GM18858 (cell line): ENCODE measurements around the gene ANKRD11.
"Not testable (repeated sequence)": the region's sequence is repeated elsewhere in the genome, so short reads cannot be mapped to it uniquely, and the experiment has no call there.

Experiments used
- ATAC-seq: cut with Tn5 transposase; IDR thresholded peaks from one replicate; pipeline ENCODE4 v1.9.1; 2021; ENCODE audit not compliant: unreplicated experiment

The ANKRD11 gene

DNA sequence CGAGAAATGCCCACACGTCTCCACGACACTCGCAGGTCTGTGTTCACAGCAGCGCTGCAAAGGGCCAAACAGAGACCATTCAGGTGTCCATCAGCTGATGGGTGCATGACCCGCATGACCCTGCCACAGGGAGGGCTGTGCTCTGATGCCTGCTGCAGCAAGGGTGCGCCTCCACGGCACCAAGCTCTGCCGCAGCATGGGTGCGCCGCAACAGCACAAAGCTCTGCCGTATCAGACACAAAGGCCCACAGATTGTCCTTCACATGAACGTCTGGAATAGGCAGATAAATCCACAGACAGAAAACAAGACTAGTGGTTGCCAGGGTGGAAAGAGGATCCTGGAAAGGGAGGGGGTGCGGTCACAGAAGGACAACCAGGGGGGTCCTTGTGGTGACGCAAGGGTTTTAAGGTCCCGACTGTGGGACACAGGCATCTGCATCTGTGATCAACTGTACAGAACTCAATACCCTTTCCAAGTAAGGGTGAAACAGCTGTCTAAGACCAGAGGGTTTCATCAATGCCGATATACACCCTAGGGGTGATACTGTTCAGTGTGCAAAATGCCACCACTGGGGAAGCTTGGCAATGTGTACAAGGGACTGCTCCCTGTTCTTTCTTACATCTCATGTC is 121.0 kb downstream of the ANKRD11 start:
- no peak for ATAC-seq

- no peak for ATAC-seq
Observed at GRCh38 chr16:89368604-89369249, 121.6 kb downstream of the ANKRD11 start.

DNA sequence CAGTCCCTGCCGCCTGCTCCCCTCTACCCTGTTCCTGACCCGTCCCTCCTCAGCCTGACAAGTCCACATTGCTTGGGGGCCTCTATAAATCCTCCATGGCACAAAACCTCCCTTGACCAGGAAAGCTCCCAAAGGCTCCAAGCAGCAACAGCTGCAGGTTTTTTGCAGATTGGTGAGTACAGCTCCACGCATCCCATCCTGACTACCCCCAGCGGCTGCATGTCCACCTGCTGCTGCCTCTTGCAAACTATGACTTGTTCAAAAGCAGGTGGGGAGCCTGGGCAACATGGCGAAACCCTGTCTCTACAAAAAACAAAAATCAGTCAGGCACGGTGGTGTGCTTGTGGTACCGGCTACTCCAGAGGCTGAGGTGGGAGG is 122.8 kb downstream of the ANKRD11 start:
- ATAC-seq: no peak

DNA sequence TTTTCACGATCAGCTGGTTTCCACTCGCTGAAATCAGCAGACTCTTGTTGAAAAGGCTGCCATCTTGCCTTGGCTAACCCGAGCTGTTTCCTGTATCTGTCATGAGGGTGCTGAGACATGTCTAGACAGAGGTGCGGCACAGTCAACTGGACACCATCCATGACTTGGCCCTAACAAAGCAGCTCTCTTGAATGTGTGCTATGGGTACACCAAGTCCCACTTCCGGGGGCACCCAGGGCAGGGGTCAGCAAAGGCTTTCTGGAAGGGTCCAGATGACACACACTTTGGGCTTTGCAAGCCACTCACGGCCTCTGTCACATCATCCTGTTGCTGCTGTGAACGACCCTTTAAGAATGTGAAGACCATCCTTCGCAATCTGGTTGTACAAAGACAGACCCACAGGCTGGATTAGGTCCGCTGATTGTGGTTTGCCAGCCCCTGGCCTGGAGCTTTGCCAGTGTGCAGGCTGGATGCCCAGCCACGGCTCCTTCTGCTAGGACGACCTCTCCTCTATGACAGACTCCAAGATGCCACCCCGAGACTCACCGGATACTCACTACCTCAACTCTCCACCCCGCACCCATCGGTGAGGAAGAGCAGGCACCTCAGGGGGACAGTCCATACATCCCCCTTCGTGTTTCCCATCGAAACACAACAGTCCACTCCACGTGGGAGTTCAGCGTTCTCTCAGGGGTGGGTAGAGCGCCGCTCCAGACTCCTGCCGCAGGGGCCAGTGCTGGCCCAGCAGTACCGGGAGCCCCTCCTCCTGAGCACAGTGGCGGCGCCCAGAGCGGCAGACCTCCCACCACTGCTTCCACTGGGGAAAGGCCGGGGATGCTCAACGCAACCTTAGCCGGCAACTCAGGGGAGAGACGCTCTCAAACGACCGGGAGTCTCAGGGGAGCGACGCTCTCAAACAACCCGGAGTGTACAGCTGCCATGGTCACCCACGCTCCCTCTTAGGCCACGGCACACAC is 123.5 kb downstream of the ANKRD11 start:
- ATAC-seq: no peak

- ATAC-seq: no peak
Observed at GRCh38 chr16:89365996-89366395, 124.4 kb downstream of the ANKRD11 start.

- no peak for ATAC-seq
Observed at GRCh38 chr16:89365044-89365467, 125.3 kb downstream of the ANKRD11 start.

GRCh38 chr16:89364606-89365005 is 125.8 kb downstream of the ANKRD11 start:
- ATAC-seq: no peak

GRCh38 chr16:89363621-89364393 is 126.6 kb downstream of the ANKRD11 start:
- no peak for ATAC-seq

DNA sequence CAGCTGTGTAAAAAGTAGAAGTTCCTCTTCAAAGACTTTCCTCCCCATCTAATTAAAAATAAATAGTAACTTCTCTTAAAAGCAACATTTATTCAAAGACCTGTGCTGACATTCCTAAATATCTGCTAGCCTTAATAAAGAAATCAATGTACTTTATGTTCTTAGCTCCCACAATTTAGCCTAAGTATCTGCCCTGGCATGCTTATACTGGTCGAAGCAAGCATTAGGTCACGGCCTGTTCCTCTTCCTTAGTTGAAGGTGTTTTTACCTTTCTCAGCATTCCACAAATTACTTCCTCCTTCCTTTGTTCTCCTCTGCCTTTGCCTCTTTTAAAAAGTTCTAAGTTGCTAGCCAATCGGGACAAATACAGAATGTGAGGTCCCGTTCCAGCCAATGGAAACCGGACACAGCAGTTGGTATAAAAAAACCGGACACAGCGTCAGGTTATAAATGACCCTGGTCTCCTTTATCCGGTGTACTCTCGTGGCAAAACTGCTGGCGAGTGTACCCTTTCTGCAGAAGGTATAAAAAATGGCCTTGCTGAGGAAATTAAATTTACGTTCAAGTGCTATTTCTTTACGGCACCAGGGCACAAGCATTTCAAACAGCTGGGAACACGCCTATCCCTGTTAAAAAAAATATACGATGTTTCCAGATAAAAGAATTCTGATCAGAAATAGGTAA is 127.7 kb downstream of the ANKRD11 start:
- not testable (repeated sequence) for ATAC-seq

GRCh38 chr16:89361751-89362539 is 128.4 kb downstream of the ANKRD11 start:
- ATAC-seq: peak; percentile 54

- no peak for ATAC-seq
Observed at GRCh38 chr16:89360760-89361435, 129.5 kb downstream of the ANKRD11 start.

DNA sequence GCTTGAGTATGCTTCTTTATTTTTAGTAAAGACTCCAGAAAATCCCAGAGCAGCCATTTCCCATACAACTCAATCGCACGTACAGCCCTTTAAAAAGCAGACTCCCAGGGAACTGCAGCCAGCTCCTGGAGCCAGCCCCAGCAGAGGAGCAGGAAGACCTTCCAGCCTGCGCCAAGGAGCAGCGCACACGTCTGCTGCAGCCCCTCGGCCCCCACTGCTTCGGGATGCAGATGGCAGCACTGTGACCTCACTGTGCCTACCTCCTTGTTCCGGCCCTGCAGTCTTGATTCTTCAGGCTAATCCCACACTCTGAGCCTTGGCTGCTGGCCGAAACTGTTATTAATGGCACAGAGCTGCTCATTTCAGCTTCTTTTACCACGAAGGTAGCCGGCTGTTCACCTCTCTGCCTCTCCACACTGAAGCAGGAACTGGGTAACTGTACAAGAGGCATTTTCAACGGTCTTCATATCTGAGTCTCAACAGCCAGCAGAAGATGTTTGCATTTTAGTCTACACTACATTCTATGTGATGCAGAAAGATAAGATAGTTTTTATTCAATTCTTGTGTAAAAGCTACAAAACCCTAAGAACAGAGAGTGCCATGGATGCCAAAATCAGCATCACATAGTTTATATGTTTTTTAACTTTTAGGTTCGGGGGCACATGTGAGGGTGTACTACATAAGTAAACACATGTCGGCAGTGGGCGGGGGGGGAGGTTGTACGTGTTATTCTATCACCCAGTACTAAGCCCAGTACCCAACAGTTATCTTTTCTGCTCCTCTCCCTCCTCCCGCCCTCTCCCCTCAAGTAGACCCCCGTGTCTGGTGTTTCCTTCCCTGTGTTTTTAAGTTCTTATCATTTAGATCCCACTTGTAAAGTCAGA is 130.9 kb downstream of the ANKRD11 start:
- ATAC-seq: no peak

GRCh38 chr16:89358030-89359005 is 132.0 kb downstream of the ANKRD11 start:
- ATAC-seq: no peak

DNA sequence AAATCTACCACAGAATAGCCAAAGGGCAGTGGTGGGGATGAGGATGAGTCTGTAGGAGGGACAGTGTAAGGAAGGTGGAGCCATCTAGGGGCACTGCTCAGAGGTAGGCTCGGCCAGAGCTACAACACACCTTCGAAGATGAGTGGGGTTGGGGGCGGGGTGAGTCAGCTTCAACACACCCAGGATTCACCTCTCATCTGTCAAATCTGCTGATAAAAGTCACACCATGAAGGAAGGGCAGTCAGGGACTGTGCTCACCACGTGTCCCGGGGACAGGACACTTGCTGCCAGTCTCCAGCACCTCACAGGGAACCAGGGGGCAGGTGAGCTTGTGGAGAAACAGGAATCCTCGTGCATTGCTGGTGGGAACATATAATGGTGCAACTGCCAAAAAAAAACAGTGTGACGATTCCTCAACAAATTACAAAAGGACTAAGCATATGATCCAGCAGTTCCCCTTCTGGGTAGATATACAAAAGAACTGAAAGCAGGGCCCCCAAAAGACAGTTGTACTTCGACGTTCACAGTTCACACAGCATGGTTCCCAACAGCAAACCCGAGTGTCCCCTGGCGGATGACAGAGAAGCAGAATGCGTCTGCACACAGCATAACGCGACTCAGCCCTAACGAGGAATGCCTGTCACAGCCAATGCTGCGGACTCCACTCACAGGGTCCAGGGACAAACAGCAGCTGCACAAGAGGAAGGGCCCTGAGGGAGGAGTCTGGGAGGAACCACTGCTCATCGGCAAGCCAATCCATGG is 133.1 kb downstream of the ANKRD11 start:
- ATAC-seq: no peak

GRCh38 chr16:89355686-89356085 is 134.7 kb downstream of the ANKRD11 start:
- no peak for ATAC-seq

DNA sequence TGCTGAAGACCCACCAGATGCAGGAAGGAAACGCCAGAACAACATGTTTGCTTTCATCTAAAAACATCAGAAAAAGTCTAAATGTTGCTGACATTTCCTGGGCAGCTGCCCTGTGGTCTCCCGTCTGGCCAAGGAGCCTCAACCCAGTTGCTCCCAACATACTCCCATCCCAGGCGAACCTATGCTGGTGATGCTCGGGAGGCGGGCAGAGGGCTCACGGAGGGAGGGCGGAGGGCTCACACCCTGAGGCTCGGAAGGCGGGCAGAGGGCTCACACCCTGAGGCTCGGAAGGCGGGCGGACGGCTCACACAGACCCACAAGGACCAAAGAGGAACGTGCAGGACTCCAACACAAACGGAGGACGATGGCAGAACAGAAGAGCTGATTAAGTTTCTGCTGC is 135.4 kb downstream of the ANKRD11 start:
- ATAC-seq: no peak
